Stimulated activated naive CD4-positive, alpha-beta T cell (primary cell): Measurements from ENCODE around the gene OPCML.

Experiments used
- DNase-seq, 6 experiments: peaks; one replicate each; lab custom pipeline; 2025; lab: John Stamatoyannopoulos, UW

OPCML gene

DNA sequence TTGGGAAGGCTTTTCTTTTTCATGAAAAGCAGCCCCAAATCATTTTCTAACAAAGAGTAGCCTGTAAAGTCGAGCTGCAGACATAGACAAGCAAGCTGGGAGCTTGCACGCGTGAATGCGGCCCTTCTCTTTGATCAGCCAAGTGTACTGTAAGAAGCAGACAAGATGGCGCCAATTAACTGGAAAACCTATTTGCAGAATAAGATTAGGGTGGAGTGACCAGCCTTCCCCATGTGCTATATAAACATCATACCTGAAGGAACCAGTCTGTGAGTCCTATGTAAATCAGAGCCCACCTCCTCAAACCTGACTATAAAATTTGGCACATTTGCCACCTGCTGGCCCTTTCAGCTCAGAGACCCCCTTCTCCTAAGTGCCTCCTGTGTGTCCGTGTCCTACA is 982.7 kb downstream of the OPCML start:
- DNase-seq = no peak

DNA sequence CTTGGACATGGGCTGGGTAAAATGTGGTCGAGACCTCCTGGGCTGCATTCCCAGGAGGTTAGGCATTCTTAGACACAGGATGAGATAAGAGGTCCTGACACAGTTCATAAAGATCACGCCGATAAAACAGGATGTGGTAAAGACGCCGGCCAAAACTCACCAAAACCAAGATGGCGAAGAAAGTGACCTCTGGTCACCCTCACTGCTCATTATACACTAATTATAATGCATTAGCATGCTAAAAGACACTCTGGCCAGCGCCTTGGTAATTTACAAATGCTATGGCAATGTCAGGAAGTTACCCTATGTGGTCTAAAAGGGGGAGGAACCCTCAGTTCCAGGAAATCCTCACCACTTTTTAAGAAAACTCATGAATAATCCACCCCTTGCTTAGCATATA is 983.3 kb downstream of the OPCML start:
- no peak for DNase-seq

DNA sequence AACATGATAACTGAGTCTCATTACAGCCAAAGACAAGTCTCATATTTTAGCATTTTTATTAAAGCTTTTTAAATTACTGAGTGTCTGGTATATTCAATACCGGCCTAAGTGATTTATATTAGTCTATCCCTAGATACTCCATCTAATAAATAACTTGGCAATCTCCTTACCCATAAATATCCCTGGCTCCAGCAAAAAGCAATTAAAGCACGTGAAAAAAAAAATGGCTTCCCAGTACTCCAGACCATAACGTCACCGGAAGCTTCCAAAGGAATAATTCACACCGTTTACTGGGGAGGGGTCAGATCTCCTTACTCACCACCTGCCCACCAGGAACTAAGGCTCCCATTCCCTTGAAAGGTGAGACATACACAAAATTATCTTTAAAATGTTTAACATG is 988.3 kb downstream of the OPCML start:
- DNase-seq = no peak

DNA sequence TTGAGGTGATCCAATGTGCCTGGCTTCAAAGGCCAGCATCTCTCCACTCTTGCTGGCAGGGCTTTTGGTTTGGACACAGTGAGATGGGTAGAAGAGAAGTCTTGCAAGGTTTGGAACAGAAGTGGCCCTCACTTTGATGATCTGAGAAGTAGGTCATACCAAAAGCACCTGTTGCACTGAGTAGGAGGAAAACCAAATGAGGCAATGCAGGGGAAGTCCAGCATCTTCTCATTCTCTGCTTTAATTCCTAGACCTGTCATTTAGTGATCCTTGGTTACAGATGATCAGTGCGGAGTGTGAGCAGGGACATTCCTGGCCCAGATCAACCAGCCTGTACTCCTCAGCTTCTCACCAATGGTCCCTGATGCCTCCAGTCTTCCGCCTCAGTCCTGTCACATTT is 990.5 kb downstream of the OPCML start:
- DNase-seq = no peak

DNA sequence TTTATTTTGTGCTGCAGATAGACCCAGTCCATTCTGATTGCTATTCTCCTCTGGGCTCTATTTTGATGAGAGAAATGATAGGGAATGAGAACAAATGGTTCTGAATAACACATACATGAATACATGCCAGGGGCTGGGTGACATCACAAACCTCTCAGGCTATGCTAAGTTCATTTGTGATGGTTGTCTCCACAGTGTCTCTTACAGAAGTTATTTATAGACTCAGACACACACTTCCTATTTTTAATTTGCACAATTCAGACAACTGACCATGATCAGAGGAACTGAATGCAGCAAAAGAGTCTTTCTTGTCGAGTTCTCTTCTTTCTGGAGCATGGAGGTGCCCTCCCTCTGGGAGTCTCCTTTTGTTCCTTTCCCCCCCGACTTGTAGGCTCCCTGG is 991.7 kb downstream of the OPCML start:
- no peak for DNase-seq

DNA sequence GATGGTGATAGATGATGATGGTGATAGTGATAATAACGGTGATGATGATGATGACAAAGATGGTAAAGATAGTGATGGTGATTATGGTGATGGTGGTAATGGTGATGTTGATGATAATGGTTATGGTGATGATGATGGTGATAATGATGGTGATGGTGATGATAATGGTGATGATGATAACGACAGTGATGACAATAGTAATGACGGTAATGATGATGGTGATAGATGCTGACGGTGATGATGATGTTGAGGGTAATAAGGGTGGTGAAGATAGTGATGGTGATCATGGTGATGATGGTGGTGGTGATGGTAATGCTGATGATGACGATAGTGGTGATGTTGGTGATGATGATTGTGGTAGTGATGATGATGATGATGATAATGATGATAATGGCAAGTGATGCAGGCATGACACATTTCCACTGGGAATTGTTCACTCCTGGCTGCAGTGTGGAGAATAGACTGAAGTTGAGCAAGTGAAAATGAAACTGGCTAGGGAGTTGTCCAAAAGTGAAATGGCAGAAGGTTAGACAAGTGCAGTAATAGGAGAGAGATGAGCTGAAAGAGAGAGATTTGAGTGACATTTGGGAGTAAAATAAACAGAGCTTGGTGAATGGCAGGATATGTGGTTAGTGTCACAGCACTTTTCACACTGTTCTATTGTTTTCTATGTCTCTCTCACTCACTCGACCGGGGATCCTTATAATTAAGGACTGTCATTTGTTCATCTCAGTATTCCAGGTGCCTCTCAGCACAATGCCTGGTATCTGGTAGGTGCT is 992.5 kb downstream of the OPCML start:
- no peak for DNase-seq

DNA sequence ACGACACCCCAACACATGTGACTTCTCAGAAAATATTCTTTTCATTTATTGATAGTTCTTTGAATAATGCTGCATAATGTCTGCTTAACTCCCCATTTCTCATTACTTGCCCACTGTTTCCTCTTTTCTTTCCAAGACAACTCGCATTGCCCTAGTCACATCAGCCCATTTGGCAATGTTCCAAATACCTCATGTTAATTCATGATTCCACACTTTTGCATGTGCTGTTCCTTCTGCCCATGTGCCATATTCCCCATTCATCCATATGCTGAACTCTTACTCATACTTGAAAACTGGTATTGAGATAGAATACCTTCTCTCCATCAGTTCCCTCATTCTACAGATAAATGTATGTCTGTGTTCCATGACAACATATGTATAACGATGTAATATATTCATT is 993.7 kb downstream of the OPCML start:
- no peak for DNase-seq

DNA sequence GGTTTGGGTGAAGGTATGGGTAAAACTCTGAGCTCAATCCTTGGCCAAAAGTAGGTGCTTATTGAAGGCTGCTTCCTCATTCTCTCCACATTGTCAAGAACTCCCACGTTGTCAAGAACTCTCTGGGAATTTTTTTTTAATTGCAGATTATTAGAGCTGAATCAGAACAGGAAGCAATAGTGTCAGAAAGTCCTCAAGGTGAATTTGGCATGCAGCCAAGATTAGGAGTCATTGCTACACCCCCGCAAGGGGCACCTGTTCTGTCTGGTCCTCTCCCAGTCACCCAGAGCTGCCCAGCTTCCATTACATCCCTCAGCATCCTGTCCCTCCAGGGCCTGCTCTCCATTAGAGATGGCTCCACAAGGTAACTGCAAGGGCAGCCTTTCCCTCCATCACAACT is 996.5 kb downstream of the OPCML start:
- DNase-seq = no peak

DNA sequence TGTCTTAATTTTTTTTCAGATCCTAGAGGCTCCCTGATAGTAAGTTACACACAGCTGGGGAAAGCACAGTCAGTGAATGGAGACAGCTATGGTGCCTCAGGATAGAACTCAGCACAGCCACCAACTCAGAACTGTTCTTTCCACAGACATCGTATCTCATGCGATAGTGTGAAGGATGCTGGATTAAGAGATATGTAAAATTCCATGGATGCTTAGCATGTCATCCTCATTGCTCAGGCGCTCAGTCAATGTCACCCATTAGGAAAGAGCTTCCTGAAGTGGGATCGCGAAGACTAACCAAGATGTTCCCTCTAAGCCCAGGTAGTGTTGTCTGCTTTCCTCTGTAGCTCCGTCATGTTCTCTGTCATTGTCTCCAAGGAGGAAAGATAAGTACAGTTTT is 1000.4 kb downstream of the OPCML start:
- no peak for DNase-seq

DNA sequence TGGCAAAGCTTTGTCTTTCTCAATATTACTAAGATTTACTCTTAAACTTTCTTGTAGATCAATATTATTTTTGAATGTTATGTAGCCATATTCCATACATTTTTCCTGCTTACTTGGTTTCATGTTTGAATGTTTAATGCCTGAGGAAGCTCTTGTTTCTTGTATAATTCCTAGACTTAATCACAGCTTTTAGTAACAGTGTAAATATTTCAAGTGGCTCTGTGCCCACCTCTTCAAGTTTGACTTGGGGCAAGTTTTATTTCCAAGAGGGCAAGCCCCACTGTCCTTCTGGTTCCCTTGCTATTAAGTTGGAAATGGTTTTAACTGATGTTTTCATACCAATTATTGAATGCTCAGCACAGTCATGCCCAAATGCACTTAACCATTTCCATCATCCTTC is 1004.1 kb downstream of the OPCML start:
- DNase-seq = no peak

DNA sequence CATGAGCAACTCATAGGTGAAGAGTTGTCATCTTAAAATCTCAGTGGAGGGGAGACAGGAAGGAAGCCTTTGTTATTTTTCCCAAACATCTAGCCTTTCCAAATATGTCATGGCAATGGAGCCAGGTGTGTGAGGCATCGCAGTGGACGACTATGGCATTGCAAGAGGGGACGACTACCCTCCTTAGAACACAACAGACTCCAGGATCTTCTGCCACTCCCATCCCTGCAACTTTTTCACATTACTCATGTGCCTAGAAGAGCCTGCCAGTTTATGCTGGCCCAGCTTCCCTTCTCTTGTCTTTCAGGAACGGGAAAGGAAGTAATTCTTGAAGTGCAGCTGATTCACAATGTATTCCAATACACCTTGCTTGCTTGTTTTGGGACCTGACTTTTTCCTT is 1008.4 kb downstream of the OPCML start:
- DNase-seq = no peak

DNA sequence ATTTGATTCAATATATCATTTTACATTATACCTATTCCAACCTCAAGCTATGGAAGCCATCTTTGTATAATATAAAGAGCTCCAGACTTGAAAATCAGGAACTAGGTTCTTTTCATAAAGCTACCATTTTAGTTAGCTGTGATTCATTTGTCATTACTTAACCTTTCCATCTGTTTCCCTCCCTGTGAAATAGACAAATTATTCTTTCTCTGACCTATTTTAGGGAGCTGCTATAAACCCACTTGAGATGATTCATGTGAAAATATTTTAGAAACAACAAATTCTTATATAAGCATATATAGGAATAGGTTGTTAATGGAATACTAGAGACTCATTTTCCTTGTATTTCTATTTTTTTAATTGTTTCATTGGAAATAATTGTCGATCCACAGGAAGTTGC is 1012.1 kb downstream of the OPCML start:
- DNase-seq = no peak

DNA sequence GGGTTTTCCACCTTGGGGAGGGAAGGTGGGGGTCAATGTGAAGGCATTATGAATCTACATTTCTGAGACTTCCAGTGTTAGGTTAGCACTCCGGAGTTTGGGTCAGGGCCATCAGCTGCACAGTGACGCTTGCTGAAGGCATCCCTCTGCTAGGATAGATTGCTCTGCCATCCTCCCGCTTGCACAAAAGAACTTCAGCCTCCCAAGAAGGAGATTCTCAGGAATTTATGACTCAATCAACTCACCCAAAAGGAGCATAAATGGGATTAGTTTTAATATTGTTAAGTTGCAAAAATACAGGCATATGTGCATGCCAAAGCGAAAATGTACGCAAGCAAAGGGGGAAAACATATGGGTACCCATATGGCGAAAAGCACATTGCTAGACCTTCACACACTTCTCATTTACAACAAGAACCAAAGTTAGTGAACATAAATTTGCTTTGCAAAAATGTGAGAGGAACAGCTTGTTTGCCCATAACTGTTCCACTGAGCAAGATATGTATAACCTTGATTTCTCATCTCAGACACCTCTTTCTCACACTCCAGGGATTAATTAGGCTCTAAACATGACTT is 1013.0 kb downstream of the OPCML start:
- no peak for DNase-seq

DNA sequence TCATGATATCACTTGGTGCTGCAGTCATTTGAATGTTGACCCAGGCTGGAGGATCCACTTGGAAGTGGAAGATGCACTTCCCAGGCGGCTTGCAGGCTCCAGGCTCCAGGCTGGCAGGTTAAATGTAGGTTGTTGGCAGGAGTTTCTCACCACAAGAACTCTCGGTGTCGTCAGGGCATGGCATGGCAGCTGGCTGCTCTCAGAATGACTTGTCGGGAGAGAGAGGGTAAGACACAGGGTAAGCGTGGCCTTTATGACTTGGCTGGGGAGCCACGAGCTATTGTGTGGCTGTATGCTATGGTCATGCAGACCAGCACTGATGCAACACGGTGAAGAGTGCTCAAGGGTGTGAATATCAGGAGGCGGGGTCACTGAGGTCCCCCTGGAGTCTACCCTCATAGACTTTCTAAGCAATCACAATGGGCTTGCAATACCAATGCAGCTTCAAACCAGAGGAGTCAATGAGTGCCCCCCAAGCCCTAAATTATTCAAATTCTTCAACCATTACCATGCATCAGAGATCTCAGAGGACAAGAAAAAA is 1027.7 kb downstream of the OPCML start:
- DNase-seq = no peak

DNA sequence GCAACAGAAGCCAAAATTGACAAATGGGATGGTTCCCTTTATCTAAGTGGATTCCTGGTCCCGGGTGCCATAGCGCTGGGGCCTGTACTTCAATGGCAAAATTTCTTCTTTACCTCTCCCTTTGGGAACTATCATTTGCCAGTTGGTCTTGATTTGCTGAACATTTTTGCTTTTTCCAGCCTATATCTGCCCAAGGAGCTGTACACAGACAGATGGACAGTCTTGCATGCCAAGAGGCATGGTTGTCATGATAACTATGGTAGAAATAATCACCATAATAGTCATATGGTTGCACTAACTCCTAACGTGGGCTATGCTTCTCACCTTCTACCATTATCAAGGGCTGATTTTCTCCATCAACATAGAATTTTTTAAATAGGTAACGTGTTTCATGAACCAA is 1030.9 kb downstream of the OPCML start:
- no peak for DNase-seq

DNA sequence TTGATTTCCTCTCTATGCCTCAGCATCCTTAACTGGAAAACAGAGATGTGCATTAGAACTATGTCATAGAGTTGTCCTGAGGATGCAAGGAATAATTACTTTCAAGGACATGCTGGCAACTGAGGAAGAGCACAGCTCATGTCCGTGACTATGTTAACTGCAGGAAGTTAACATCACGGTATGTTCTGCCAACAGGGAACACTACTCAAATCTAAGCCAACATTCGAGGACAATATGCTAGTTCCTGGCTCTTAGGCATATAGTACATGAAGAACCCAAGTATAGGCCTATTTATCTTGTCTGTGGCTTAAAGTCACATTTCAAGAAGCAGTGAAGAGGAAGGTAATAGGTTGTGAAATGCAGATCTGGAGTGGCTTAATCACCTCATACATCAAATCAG is 1032.6 kb downstream of the OPCML start:
- no peak for DNase-seq

DNA sequence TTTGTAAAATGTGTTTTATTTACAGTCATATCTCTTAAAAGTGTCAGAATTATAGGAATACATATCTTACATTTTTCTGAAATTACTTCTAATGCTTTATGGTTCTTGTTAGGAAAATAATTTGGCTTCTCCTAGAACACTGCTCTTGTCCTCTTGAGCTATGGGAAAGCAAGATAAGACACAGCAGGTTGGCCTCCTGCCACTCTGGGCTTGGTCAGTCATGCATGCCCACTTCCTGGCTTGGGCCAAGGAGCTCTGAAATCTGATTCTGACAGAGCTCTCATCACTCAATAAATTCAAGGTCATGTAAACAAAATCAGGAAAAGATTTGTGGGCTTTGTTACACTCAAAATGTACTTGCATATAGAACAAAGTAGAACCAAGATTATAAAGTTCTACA is 1036.0 kb downstream of the OPCML start:
- DNase-seq = no peak

DNA sequence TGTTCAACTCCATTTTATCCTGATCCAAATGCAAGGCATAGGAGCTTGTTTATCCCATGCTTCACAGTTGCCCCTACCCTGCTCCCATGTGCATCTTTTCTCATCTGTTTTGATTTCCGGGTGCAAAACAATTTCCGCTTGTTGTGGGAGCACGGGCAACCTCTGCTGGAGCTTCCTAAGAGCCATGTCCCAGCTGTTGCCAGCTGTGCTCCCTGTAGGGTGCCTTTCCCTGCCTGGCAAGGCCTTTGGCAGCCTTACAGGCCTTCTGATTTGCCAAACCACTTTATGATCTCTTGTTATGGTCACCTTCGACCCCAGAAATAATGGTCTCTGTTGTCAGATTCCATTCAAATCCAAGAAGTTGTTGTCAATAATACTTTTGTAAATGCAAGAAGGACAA is 1038.5 kb downstream of the OPCML start:
- no peak for DNase-seq

DNA sequence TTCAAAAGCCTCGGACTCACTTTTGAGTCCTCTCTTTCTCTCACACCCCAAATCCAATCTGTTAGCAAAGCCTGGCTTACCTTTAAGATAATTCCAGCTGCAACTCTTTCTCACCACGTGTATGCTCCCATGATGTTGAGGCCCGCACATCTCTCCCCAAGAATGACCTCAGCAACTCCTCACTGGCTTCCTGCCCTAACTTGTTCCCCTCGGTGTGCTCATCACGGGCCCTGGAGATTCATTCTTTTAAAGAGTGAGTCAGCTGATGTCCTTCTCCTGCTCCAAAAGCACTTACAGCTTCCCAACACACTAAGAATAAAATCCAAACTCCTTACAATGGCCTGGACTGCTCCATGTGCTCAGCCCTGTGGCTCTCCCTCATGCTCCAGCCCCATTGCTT is 1041.3 kb downstream of the OPCML start:
- no peak for DNase-seq

DNA sequence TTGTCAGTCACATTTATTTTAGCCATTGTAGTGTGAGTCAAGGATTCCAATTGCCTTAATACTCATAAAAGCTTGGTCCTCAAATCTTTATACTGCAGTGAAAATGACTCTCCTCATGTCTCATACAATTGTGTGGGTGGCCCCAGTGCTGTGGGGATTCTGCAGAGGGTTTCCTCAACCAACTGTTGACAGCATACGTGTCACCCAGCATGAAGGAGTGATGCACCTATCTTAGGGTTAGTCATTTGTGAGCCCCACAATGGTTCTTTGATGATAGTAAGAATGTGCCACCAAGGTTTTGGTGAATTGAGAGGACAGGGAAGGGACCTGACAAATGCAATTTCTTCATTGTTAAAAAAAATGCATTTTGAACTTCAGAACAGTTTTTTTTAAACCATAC is 1046.2 kb downstream of the OPCML start:
- DNase-seq = no peak

DNA sequence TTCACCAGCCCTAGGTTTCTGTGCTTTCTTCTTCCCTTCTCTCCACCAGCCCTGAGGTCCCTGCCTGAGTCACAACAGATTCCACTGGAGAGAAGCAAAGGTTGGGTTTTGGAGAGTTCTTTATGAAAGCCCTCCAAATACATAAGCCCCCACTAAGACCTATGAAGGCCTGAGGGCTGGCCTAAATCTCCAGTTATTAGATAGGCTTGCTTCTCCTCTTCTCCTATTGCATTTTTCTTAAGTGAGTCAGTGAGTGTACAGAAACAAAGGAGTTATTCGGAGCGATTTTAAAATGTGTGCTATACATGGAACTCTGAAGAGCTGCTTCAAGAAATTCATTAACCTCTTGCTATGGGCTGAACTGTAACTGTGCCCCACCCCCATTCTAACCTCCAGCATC is 1057.3 kb downstream of the OPCML start:
- no peak for DNase-seq

DNA sequence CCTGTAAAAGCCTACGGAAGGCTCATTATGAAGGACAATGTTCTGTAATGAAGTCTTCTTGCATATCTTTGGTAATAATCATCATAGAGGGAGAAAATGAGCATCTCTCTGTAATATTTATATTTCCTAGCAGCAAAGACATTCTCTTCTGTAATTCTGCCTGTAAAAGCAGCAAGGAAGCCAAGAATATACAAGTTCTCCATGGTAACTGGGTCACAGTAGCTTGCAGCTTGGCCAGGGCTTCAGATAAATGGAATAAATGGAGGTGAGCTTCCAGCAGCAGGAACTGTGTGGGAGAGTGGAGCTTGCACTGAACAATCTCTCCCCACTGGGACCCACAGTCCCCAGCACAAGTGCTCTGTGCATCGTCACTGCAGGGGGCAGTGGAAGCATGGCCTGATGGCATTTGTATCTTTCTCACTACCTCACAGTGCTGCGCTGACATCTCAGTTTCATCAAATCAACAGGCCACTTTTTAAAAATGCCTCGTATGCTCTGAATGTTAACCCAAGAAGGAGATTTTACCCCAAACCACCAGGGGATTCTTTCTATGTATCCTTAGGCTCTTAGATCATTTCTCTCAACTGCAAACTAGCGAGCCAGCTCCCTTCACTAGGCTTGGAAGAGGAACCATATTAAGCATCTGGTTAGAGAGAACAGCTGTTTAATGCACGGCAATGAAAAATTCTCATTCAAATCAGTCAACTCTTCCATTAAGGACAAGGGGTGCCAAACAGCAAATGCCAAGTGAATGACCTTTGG is 1059.7 kb downstream of the OPCML start:
- no peak for DNase-seq

DNA sequence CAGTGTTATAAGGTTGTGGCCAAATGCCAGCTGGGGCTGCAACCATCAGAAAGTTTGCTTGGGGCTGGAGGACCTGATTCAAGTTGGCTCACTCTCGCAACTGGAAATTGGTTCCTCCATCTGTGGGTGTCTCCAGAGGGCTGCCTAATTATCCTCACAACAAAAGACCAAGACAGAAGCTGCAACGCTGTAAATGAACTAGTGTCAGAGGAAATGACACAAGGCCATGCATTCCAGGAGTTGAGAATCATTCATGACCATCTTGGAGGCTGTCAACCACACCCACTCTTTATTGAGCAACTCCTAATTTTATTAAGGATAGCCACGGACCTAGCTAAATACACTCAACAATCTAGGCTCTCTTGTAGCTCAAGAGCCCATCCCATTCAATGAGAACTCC is 1060.8 kb downstream of the OPCML start:
- DNase-seq = no peak
